Right lobe of liver (tissue), 6 donors: ENCODE measurements around the gene KIF2A. TPM values are rescaled to one million over a fixed set of nuclear protein-coding genes. Genes with fewer than 3 reads are reported as not detected.

Experiments used
- ATAC-seq, 4 donors: fragments of 200-7000 bp; cut with Tn5 transposase; one replicate each; pipeline ENCODE4 v1.9.1; 2020; ENCODE audit warnings: mild to moderate bottlenecking in 4 of 4, moderate library complexity in 4 of 4
- DNase-seq, 3 donors: peaks; one replicate each; pipeline ENCODE4 v3.0.0-alpha.2; 2020
- H3K27ac ChIP-seq, 3 donors: fragments of 200-600 bp; one replicate each; pipeline ENCODE4 v1.8.0; 2022
- H3K27me3 ChIP-seq, 2 donors: fragments of 200-600 bp; one replicate each; pipeline ENCODE4 v1.8.0; 2022
- H3K36me3 ChIP-seq, 4 donors: fragments of 200-600 bp; sonication (generic) in 1 of 4; one replicate each; pipeline versions ENCODE4 v1.5.1 to v1.8.0; 2017 to 2022; ENCODE audit warnings: control low read depth in 1 of 4
- H3K4me1 ChIP-seq, 4 donors: fragments of 200-600 bp; sonication (generic) in 1 of 4; one replicate each; pipeline versions ENCODE4 v1.5.1 to v1.8.0; 2017 to 2022; ENCODE audit warnings: control low read depth in 1 of 4
- H3K4me3 ChIP-seq, 3 donors: fragments of 200-600 bp; one replicate each; pipeline ENCODE4 v1.8.0; 2022
- H3K9me3 ChIP-seq, 4 donors: fragments of 200-600 bp; sonication (generic) in 1 of 4; one replicate each; pipeline versions ENCODE4 v1.5.1 to v1.8.0; 2017 to 2022; ENCODE audit warnings: control low read depth in 1 of 4
- CTCF ChIP-seq, 4 donors: fragments of 200-600 bp in 3 of 4; fragments of 450-650 bp in 1 of 4; IDR thresholded peaks; one replicate each; pipeline versions ENCODE4 v1.5.1 to v1.8.0; 2016 to 2022; ENCODE audit warnings: antibody characterized with exemption in 4 of 4, mild to moderate bottlenecking in 2 of 4
- POLR2A ChIP-seq: fragments of 450-650 bp; IDR thresholded peaks from one replicate; pipeline ENCODE4 v1.6.1; 2017; ENCODE audit warnings: antibody characterized with exemption, mild to moderate bottlenecking
- WGBS: methylation state at CpG from one replicate; pipeline ENCODE4 v1.1.6; 2018; ENCODE audit warnings: low coverage, low lambda C conversion rate; ENCODE audit not compliant: insufficient coverage; ENCODE audit errors: missing lambda C conversion rate; 5-methylcytosine and 5-hydroxymethylcytosine counted together
- intact Hi-C, 2 donors: fragments of 100-400 bp; cut with DNase I; formaldehyde crosslinking; loops; one replicate each; pipeline versions ENCODE4 v1.11.2 to v1.14.1; 2022
- total RNA-seq, 6 experiments: library from RNA; depleted of rRNA in 2 of 6; stranded (reverse); fragments of >200 nt in 2 of 6; fragmentation: NEBNext Ultra II Directional in 3 of 6; extraction: Animal tissue kit (Norgen Biotek cat#: 25700) in 3 of 6; gene quantifications; one replicate each; pipeline versions ENCODE4 v1.1.0 to v1.2.4, GENCODE V29; 2016 to 2023
- donor health status: DM: no; HTN: yes; CAD: no.
- donor health status: DM: no; HTN: no; CAD: no.
- donor health status: DM: no; HTN: no; CAD: no.
- donor health status: DM: no; HTN: yes; CAD: no.
- donor health status: DM: no; HTN: yes; CAD: no.

KIF2A gene
- total RNA-seq, 6 experiments from 2014 or later: 4.9 to 10.2 (median 6.7) TPM

- no peak for TF ChIP-seq CTCF (IDR thresholded peaks at IDR 0.05)
- TF ChIP-seq POLR2A: no peak
- Histone ChIP-seq H3K4me3 (no peak overlapping the region), H3K9me3 (no peaks in the 10 kb centered on the region), H3K27ac (no peak overlapping the region), H3K4me1 (peaks cover 0 to 5% (median 2%) of the 10 kb centered on the region in 4 donors), H3K36me3 (no peaks in the 10 kb centered on the region), H3K27me3 (no peaks in the 10 kb centered on the region)
- DNase-seq: no peak
- no peak for ATAC-seq
- intact Hi-C loops: no loop called here
- WGBS: 87% methylated on average over 4 of the region's 4 CpGs
Measured at GRCh38 chr5:62418462-62419076, 112.6 kb downstream of the KIF2A start.

- intact Hi-C loops: no loop called here
- no peak for TF ChIP-seq CTCF (IDR thresholded peaks at IDR 0.05)
- TF ChIP-seq POLR2A: no peak
- 100% methylated on average over 1 of the region's 3 CpGs for WGBS
- Histone ChIP-seq H3K4me3 (no peak overlapping the region), H3K27me3 (no peaks in the 10 kb centered on the region), H3K9me3 (no peaks in the 10 kb centered on the region), H3K36me3 (no peaks in the 10 kb centered on the region), H3K27ac (no peak overlapping the region), H3K4me1 (no peaks in the 10 kb centered on the region)
- no peak for DNase-seq
- no peak for ATAC-seq
Measured at GRCh38 chr5:62419609-62420008, 113.6 kb downstream of the KIF2A start.

- Histone ChIP-seq H3K9me3 (no peaks in the 10 kb centered on the region), H3K36me3 (no peaks in the 10 kb centered on the region), H3K4me1 (no peaks in the 10 kb centered on the region), H3K27me3 (no peaks in the 10 kb centered on the region), H3K4me3 (no peak overlapping the region), H3K27ac (no peak overlapping the region)
- intact Hi-C loops: no loop called here
- TF ChIP-seq POLR2A: no peak
- TF ChIP-seq CTCF (IDR thresholded peaks at IDR 0.05): no peak
- WGBS: 87% methylated on average over 1 of the region's 1 CpG
- no peak for DNase-seq
- ATAC-seq: no peak
Measured at GRCh38 chr5:62421414-62421813, 115.4 kb downstream of the KIF2A start.

GRCh38 chr5:62424763-62425162 lies 118.8 kb downstream of the KIF2A start:
- no peaks in the 10 kb centered on the region for H3K4me1 ChIP-seq
- TF ChIP-seq POLR2A (no peak), CTCF (IDR thresholded peaks at IDR 0.05) (no peak)
- H3K9me3 ChIP-seq: peaks cover 0 to 3% (median 0%) of the 10 kb centered on the region in 4 donors
- intact Hi-C loops: no loop called here
- ATAC-seq (no peak), DNase-seq (no peak)
- H3K36me3 ChIP-seq: no peaks in the 10 kb centered on the region
- H3K27ac ChIP-seq: no peak overlapping the region
- 93% methylated on average over 1 of the region's 1 CpG for WGBS
- H3K4me3 ChIP-seq: no peak overlapping the region
- no peaks in the 10 kb centered on the region for H3K27me3 ChIP-seq
